Stomach (tissue), 9 donors: ENCODE measurements around the gene AQP4. TPM values are rescaled to one million over a fixed set of nuclear protein-coding genes. Genes with fewer than 3 reads are reported as not detected.

Source experiments
- DNase-seq, 2 donors: peaks; one replicate each; pipeline versions ENCODE4 v3.0.0 to v3.0.0-alpha.2; 2013 to 2019
- H3K27ac ChIP-seq, 5 donors: fragments of 200-600 bp in 4 of 5; sonication (generic) in 4 of 5; one replicate each; pipeline ENCODE4 v1.5.1; 2013 to 2019; ENCODE audit warnings: mild to moderate bottlenecking in 1 of 5, moderate library complexity in 1 of 5
- H3K27me3 ChIP-seq, 3 donors: fragments of 200-600 bp; sonication (generic); one replicate each; pipeline ENCODE4 v1.5.1; 2017 to 2019; ENCODE audit warnings: mixed run types in 1 of 3
- H3K36me3 ChIP-seq, 4 donors: fragments of 200-600 bp; sonication (generic); 1 replicate in 3 of 4; 2 replicates in 1 of 4; pipeline ENCODE4 v1.5.1; 2016 to 2019
- H3K4me1 ChIP-seq, 4 donors: fragments of 200-600 bp; sonication (generic); one replicate each; pipeline ENCODE4 v1.5.1; 2016 to 2019
- H3K4me3 ChIP-seq, 4 donors: fragments of 200-600 bp; sonication (generic) in 3 of 4; one replicate each; pipeline ENCODE4 v1.5.1; 2016 to 2019; ENCODE audit warnings: mild to moderate bottlenecking in 1 of 4
- H3K9me3 ChIP-seq, 4 donors: fragments of 200-600 bp; sonication (generic); one replicate each; pipeline ENCODE4 v1.5.1; 2016 to 2019
- CTCF ChIP-seq, 7 experiments: fragments of 450-650 bp in 4 of 7; fragments of 200-600 bp in 3 of 7; sonication (generic) in 3 of 7; IDR thresholded peaks; one replicate each; pipeline ENCODE4 v1.5.1; 2016 to 2019; ENCODE audit warnings: antibody characterized with exemption in 7 of 7, control low read depth in 2 of 7, mild to moderate bottlenecking in 1 of 7
- EP300 ChIP-seq: sonication (generic); formaldehyde crosslinking; IDR thresholded peaks from one replicate; pipeline ENCODE4 v1.6.1; 2017; ENCODE audit warnings: antibody characterized with exemption
- POLR2A ChIP-seq, 4 donors: fragments of 450-650 bp; IDR thresholded peaks; one replicate each; pipeline ENCODE4 v1.6.1; 2016; ENCODE audit warnings: antibody characterized with exemption in 4 of 4, control low read depth in 2 of 4, mild to moderate bottlenecking in 1 of 4, moderate library complexity in 1 of 4
- POLR2AphosphoS5 ChIP-seq, 3 donors: sonication (generic); formaldehyde crosslinking; IDR thresholded peaks; one replicate each; pipeline ENCODE4 v1.6.1; 2016; ENCODE audit warnings: antibody characterized with exemption in 3 of 3
- WGBS, 5 donors: extraction: QIAGEN DNeasy Blood & Tissue Kit in 3 of 5; methylation state at CpG; one replicate each; pipeline versions ENCODE4 v1.1.5 to v1.1.7; 2013 to 2018; 5-methylcytosine and 5-hydroxymethylcytosine counted together
- intact Hi-C: fragments of 100-400 bp; cut with DNase I; formaldehyde crosslinking; loops from one replicate; pipeline ENCODE4 v1.15.1; 2023; ENCODE audit warnings: low total_unique reads
- polyA plus RNA-seq, 3 donors: library from polyadenylated mRNA; stranded (reverse); fragments of 200-250 nt; gene quantifications; one replicate each; pipeline ENCODE4 v1.2.3, GENCODE V29; 2013
- total RNA-seq, 5 donors: library from RNA; depleted of rRNA; stranded (reverse); fragments of >200 nt; gene quantifications; one replicate each; pipeline versions ENCODE4 v1.1.0 to v1.2.3, GENCODE V29; 2014 to 2016
- donor health status: healthy with polysubstance abuse.
- donor health status: Bipolar disorder and iron deficiency.
- donor health status: healthy.

AQP4 gene
- total and polyA plus RNA-seq, 8 donors, result 0.83 to 115 (median 8.2) TPM; not detected in 1

DNA sequence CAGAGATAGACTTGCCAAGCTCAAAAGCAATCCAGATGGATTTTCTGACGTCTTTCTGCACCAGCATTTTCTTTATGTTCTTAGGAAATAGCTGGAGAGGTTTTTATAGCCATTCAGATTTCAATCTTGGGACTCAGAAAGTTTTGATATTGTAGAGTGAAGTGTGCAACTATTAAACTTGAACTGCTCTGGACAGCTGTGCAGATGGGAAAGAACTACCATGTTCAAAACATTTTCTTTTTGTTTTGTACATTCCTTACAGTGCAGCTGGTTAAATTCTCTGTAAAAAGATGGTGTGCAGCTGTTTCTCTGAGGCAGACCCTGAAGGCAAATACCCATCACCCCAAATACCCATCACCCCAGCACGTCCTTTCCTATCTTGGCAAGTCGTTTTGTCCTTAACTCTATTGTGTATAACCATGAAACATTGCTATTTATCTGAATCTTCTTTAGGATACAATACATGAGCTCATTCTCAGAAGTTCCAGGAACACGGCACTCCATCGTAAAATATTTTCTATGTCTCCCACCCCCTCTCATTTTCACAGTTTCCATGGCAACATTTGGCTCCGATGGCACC is 38.8 kb downstream of the AQP4 start:
- TF ChIP-seq POLR2A (IDR thresholded peaks at IDR 0.05) (no peak), POLR2AphosphoS5 (IDR thresholded peaks at IDR 0.05) (no peak), EP300 (no peak), CTCF (IDR thresholded peaks at IDR 0.05) (no peak)
- peak in 1 of 2 donors; percentile 7 for DNase-seq
- 60 to 71% (median 67%) methylated on average over 6 of the region's 6 CpGs for WGBS, 5 donors
- Histone ChIP-seq H3K36me3 (no peaks in the 10 kb centered on the region), H3K4me1 (no peaks in the 10 kb centered on the region), H3K27me3 (no peaks in the 10 kb centered on the region), H3K4me3 (no peak overlapping the region), H3K27ac (no peak overlapping the region), H3K9me3 (no peaks in the 10 kb centered on the region)
- intact Hi-C loops, result no loop called here

DNA sequence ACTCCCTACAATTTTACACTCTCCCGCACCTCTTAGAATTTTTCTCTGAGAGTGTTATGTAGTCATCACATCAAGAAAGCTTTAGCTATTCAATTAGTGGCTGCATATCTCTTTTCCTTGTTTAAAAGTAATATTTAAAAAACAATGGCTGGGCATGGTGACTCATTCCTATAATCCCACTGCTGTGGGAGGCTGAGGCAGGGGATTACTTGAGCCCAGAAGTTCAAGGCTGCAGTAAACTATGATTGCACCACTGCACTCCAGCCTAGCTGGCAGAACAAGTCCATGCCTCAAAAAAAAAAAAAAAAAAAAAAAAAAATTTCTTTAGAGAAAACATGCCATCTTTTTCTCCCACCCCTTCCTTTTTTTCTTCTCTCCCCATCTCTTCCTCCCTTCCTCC is 44.3 kb downstream of the AQP4 start:
- no peak for DNase-seq
- H3K36me3 ChIP-seq, result no peaks in the 10 kb centered on the region
- H3K9me3 ChIP-seq, result peaks cover 3 to 21% (median 10%) of the 10 kb centered on the region in 4 donors
- 72 to 92% (median 80%) methylated on average over 1 of the region's 1 CpG for WGBS, 5 donors
- H3K27ac ChIP-seq, result no peak overlapping the region
- no peaks in the 10 kb centered on the region for H3K4me1 ChIP-seq
- no peaks in the 10 kb centered on the region for H3K27me3 ChIP-seq
- H3K4me3 ChIP-seq, result no peak overlapping the region
- TF ChIP-seq POLR2AphosphoS5 (IDR thresholded peaks at IDR 0.05) (no peak), EP300 (no peak), CTCF (IDR thresholded peaks at IDR 0.05) (no peak), POLR2A (IDR thresholded peaks at IDR 0.05) (no peak)
- intact Hi-C loops, result no loop called here

- Histone ChIP-seq H3K4me3 (no peak overlapping the region), H3K4me1 (no peaks in the 10 kb centered on the region), H3K36me3 (no peaks in the 10 kb centered on the region), H3K27me3 (no peaks in the 10 kb centered on the region), H3K27ac (no peak overlapping the region), H3K9me3 (peaks cover 3 to 21% (median 10%) of the 10 kb centered on the region in 4 donors)
- WGBS, 5 donors, result 55 to 100% (median 81%) methylated on average over 1 of the region's 1 CpG
- TF ChIP-seq EP300 (no peak), POLR2AphosphoS5 (IDR thresholded peaks at IDR 0.05) (no peak), CTCF (IDR thresholded peaks at IDR 0.05) (no peak), POLR2A (IDR thresholded peaks at IDR 0.05) (no peak)
- no peak for DNase-seq
- intact Hi-C loops, result no loop called here
These were observed 46.5 kb downstream of the AQP4 start for GRCh38 chr18:26819046-26819445.

DNA sequence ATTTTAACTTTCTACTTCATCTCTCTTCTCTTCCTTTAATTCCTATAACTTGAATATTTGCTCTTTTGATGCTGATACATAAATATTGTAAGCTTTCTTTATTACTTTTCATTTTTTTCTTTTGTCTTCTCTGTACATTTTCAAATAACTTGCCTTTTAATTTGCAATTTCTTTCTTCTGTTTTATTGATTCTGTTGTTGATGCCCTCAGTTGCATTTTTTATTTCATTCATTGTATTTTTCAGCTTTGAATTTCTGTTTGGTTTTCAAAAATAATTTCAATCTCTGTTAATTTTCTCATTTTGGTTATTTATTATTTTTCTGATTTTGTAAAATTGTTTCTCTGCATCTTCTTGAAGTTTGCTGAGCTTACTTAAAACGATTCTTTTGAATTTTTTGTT is 47.0 kb downstream of the AQP4 start:
- H3K9me3 ChIP-seq, result peaks cover 3 to 21% (median 10%) of the 10 kb centered on the region in 4 donors
- intact Hi-C loops, result no loop called here
- no peak for DNase-seq
- WGBS, 5 donors, result 63 to 86% (median 78%) methylated on average over 1 of the region's 1 CpG
- H3K4me3 ChIP-seq, result no peak overlapping the region
- H3K4me1 ChIP-seq, result no peaks in the 10 kb centered on the region
- H3K27ac ChIP-seq, result no peak overlapping the region
- H3K27me3 ChIP-seq, result no peaks in the 10 kb centered on the region
- H3K36me3 ChIP-seq, result no peaks in the 10 kb centered on the region
- no peak for TF ChIP-seq POLR2AphosphoS5 (IDR thresholded peaks at IDR 0.05)
- TF ChIP-seq CTCF (IDR thresholded peaks at IDR 0.05), result no peak
- TF ChIP-seq EP300, result no peak
- TF ChIP-seq POLR2A (IDR thresholded peaks at IDR 0.05), result no peak
